ENCODE results near the gene DNAH9.
"Not testable (repeated sequence)": the region's sequence is repeated elsewhere in the genome, so short reads cannot be mapped to it uniquely, and the experiment has no call there.

DNAH9 gene

DNA sequence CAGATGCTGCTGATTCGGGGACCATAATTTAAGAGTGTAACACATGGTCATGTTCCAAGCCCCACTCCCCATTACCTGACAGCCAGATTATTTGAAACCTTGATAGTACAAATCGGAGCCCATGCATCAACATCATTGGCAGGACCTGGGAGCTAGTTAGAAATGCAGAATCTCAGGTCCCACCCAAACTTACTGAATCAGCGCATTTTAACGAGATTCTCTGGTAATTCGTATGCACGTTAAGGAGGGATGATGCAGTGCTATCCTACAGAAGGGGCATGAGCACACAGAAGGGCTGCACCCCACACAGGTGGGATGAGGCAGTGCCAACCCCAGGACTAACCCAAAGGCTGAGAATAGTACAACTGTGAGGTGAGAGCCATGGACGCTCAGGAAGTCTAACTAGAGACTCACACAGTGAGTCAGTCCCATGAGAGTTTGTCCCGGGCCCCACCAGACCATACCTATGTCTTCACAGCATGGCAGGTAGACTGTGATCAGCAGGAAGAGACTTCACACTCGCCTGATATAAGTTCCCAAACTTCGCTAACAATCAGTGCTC lies 334.1 kb downstream of the DNAH9 start:
- Histone ChIP-seq H3K27ac (ENCODE audit: low read length) (no peak overlapping the region), H3K9ac (ENCODE audit: low read length) (no peak overlapping the region), H3K4me1 (ENCODE audit: low read length) (no peaks in the 10 kb centered on the region), H3K27me3 (ENCODE audit: low read depth, low read length) (no peaks in the 10 kb centered on the region), H3K36me3 (replicated peaks; ENCODE audit: low read depth, low read length) (no peaks in the 10 kb centered on the region), H2AFZ (ENCODE audit: low read depth, low read length) (no peak overlapping the region), H4K20me1 (ENCODE audit: insufficient read depth, low read length) (no peaks in the 10 kb centered on the region), H3K79me2 (ENCODE audit: low read length) (no peaks in the 10 kb centered on the region), H3K4me3 (ENCODE audit: low read length) (no peak overlapping the region), H3K9me3 (ENCODE audit: insufficient read depth, low read length) (no peaks in the 10 kb centered on the region), H3K4me2 (ENCODE audit: low read length) (no peak overlapping the region)
- TF ChIP-seq, protein P1, sequence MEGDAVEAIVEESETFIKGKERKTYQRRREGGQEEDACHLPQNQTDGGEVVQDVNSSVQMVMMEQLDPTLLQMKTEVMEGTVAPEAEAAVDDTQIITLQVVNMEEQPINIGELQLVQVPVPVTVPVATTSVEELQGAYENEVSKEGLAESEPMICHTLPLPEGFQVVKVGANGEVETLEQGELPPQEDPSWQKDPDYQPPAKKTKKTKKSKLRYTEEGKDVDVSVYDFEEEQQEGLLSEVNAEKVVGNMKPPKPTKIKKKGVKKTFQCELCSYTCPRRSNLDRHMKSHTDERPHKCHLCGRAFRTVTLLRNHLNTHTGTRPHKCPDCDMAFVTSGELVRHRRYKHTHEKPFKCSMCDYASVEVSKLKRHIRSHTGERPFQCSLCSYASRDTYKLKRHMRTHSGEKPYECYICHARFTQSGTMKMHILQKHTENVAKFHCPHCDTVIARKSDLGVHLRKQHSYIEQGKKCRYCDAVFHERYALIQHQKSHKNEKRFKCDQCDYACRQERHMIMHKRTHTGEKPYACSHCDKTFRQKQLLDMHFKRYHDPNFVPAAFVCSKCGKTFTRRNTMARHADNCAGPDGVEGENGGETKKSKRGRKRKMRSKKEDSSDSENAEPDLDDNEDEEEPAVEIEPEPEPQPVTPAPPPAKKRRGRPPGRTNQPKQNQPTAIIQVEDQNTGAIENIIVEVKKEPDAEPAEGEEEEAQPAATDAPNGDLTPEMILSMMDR (IDR thresholded peaks at IDR 0.05; ENCODE audit: low read depth, low read length): no peak
- no peak for TF ChIP-seq EZH2phosphoT487 (IDR thresholded peaks at IDR 0.05; ENCODE audit: low read depth)

GRCh38 chr17:11935734-11936406 lies 337.6 kb downstream of the DNAH9 start:
- H3K9ac ChIP-seq (ENCODE audit: low read length): no peak overlapping the region
- H4K20me1 ChIP-seq (ENCODE audit: insufficient read depth, low read length): no peaks in the 10 kb centered on the region
- no peak overlapping the region for H3K27ac ChIP-seq (ENCODE audit: low read length)
- no peak overlapping the region for H3K4me3 ChIP-seq (ENCODE audit: low read length)
- H3K36me3 ChIP-seq (replicated peaks; ENCODE audit: low read depth, low read length): no peaks in the 10 kb centered on the region
- peaks cover 5% of the 10 kb centered on the region; the same call in 1 of the 2 replicates for H3K27me3 ChIP-seq (ENCODE audit: low read depth, low read length)
- no peak overlapping the region for H2AFZ ChIP-seq (ENCODE audit: low read depth, low read length)
- H3K4me2 ChIP-seq (ENCODE audit: low read length): no peak overlapping the region
- no peak for TF ChIP-seq EZH2phosphoT487 (IDR thresholded peaks at IDR 0.05; ENCODE audit: low read depth)
- TF ChIP-seq, protein P1 (IDR thresholded peaks at IDR 0.05; ENCODE audit: low read depth, low read length): peak; percentile 84
- H3K9me3 ChIP-seq (ENCODE audit: insufficient read depth, low read length): no peaks in the 10 kb centered on the region
- H3K4me1 ChIP-seq (ENCODE audit: low read length): no peaks in the 10 kb centered on the region
- no peaks in the 10 kb centered on the region for H3K79me2 ChIP-seq (ENCODE audit: low read length)

DNA sequence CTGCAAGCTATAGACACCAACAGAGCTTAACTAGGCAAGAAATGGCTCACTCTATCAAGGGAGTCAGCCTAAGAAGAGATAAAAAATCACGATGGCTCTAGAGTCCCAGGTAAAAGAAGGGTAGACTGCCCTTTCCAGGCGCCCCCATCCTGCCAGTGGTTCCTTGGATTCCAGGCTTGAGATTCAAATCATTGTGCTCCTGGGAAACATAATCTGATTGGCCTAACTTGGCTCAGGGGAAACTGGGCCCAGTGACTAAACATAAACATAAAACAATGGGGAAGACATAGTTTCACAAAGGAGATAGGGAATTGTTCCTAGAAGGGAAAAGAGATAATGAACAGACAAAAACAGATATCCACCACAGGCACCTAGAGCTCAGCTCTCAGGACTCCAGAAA lies 342.6 kb downstream of the DNAH9 start:
- Histone ChIP-seq H2AFZ (ENCODE audit: low read depth, low read length) (no peak overlapping the region), H3K27ac (ENCODE audit: low read length) (no peak overlapping the region), H3K27me3 (ENCODE audit: low read depth, low read length) (peaks cover 5% of the 10 kb centered on the region; the same call in 1 of the 2 replicates), H3K4me2 (ENCODE audit: low read length) (no peak overlapping the region), H3K79me2 (ENCODE audit: low read length) (no peaks in the 10 kb centered on the region), H3K4me1 (ENCODE audit: low read length) (no peaks in the 10 kb centered on the region), H3K9me3 (ENCODE audit: insufficient read depth, low read length) (no peaks in the 10 kb centered on the region), H3K36me3 (replicated peaks; ENCODE audit: low read depth, low read length) (no peaks in the 10 kb centered on the region), H3K9ac (ENCODE audit: low read length) (no peak overlapping the region), H3K4me3 (ENCODE audit: low read length) (no peak overlapping the region), H4K20me1 (ENCODE audit: insufficient read depth, low read length) (no peaks in the 10 kb centered on the region)
- no peak for TF ChIP-seq EZH2phosphoT487 (IDR thresholded peaks at IDR 0.05; ENCODE audit: low read depth)
- TF ChIP-seq, protein P1 (IDR thresholded peaks at IDR 0.05; ENCODE audit: low read depth, low read length): no peak

DNA sequence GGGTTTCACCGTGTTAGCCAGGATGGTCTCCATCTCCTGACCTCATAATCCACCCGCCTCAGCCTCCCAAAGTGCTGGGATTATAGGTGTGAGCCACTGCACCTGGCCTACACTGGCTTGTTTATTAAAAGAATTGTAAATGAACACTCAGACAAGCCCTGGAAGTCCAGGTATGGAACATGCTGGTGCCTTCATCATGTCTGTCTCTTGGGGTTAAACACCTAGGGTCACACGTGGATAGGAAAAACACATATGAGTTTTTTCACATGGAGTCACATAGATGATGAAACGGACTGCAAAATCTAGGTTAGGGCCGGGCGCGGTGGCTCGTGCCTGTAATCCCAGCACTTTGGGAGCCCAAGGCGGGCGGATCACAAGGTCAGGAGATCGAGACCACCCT lies 344.8 kb downstream of the DNAH9 start:
- not testable (repeated sequence) for H3K9me3 ChIP-seq (ENCODE audit: insufficient read depth, low read length); H4K20me1 ChIP-seq (ENCODE audit: insufficient read depth, low read length); H2AFZ ChIP-seq (ENCODE audit: low read depth, low read length); H3K27ac ChIP-seq (ENCODE audit: low read length); H3K4me3 ChIP-seq (ENCODE audit: low read length); H3K4me1 ChIP-seq (ENCODE audit: low read length); H3K9ac ChIP-seq (ENCODE audit: low read length); H3K27me3 ChIP-seq (ENCODE audit: low read depth, low read length); H3K36me3 ChIP-seq (replicated peaks; ENCODE audit: low read depth, low read length); H3K79me2 ChIP-seq (ENCODE audit: low read length); H3K4me2 ChIP-seq (ENCODE audit: low read length)

Data from OCI-LY3 (cell line).